GM12891 (cell line): ENCODE measurements around the gene KLHL7.
"Not testable (repeated sequence)": the region's sequence is repeated elsewhere in the genome, so short reads cannot be mapped to it uniquely, and the experiment has no call there.

Experiments
- DNase-seq: peaks from one replicate; pipeline ENCODE4 v3.0.0; 2011; ENCODE audit warnings: low spot score; ENCODE audit not compliant: insufficient read length
- FAIRE-seq: peaks from 2 replicates; lab custom pipeline; 2011; peaks lifted over from hg19 to GRCh38; lab: Jason Lieb, UNC
- PAX5 ChIP-seq: IDR thresholded peaks from 2 replicates; pipeline ENCODE4 v1.6.1; 2011; ENCODE audit warnings: low read length, moderate library complexity, mild to moderate bottlenecking; ENCODE audit not compliant: insufficient read depth, severe bottlenecking
- POLR2A ChIP-seq: IDR thresholded peaks from 2 replicates; pipeline ENCODE4 v1.6.1; 2011; ENCODE audit warnings: low read depth, low read length, control low read depth
- POLR2AphosphoS5 ChIP-seq: IDR thresholded peaks from 2 replicates; pipeline ENCODE4 v1.6.1; 2011; ENCODE audit warnings: low read depth, low read length, control low read depth
- POU2F2 ChIP-seq: IDR thresholded peaks from 2 replicates; pipeline ENCODE4 v1.6.1; 2011; ENCODE audit warnings: low read depth, mild to moderate bottlenecking, control low read depth, low read length, moderate library complexity
- SPI1 ChIP-seq: IDR thresholded peaks from 2 replicates; pipeline ENCODE4 v1.6.1; 2011; ENCODE audit warnings: low read depth, low read length, control low read depth
- TAF1 ChIP-seq: IDR thresholded peaks from 2 replicates; pipeline ENCODE4 v1.6.1; 2011; ENCODE audit warnings: low read depth, low read length, control low read depth

The KLHL7 gene

GRCh38 chr7:23224364-23224763 is 118.8 kb downstream of the KLHL7 start:
- not testable (repeated sequence) for FAIRE-seq
- TF ChIP-seq SPI1: peak; percentile 57; the same call in 1 of the 2 replicates

GRCh38 chr7:23226844-23227450 is 121.4 kb downstream of the KLHL7 start:
- FAIRE-seq (no peak), DNase-seq (no peak)
- no peak for TF ChIP-seq SPI1
- no peak for TF ChIP-seq POU2F2
- TF ChIP-seq POLR2AphosphoS5: no peak
- TF ChIP-seq PAX5: no peak
- no peak for TF ChIP-seq POLR2A
- TF ChIP-seq TAF1: no peak

More at GRCh38 chr7:23224364-23224763, 118.8 kb downstream of the KLHL7 start:
- DNase-seq: not testable (repeated sequence)
